ENCODE results near the gene MYCN. TPM values are rescaled to one million over a fixed set of nuclear protein-coding genes. Genes with fewer than 3 reads are reported as not detected.

Gene MYCN
- polyA plus RNA-seq, 1 of the 3 experiments (the other 2 are of a cell fraction), result 0.03 TPM

GRCh38 chr2:15890936-15891905 lies 49.1 kb upstream of the MYCN start (continued):
- TF ChIP-seq IRF3 (IDR thresholded peaks at IDR 0.05; ENCODE audit: low read depth, low read length) (no peak), NRF1 (IDR thresholded peaks at IDR 0.05; ENCODE audit: low read depth, low read length) (no peak), JUND (IDR thresholded peaks at IDR 0.05) (no peak), YY1 (IDR thresholded peaks at IDR 0.05; ENCODE audit: low read depth) (no peak), FOSL2 (IDR thresholded peaks at IDR 0.05; ENCODE audit: borderline replicate concordance, low read depth) (no peak), POLR2AphosphoS5 (IDR thresholded peaks at IDR 0.05; ENCODE audit: low read depth, low read length) (no peak), TEAD4 (IDR thresholded peaks at IDR 0.05; ENCODE audit: borderline replicate concordance, insufficient read depth) (no peak), MAX (IDR thresholded peaks at IDR 0.05; ENCODE audit: low read depth) (no peak), NFIC (IDR thresholded peaks at IDR 0.05; ENCODE audit: borderline replicate concordance) (no peak), ZBTB33 (IDR thresholded peaks at IDR 0.05; ENCODE audit: borderline replicate concordance, low read depth) (no peak)

- Histone ChIP-seq H3K9me3 (peaks cover 4% of the 10 kb centered on the region; the same call in 1 of the 2 replicates), H3K4me3 (ENCODE audit: low read depth in 2 of 2, low read length in 1 of 2) (no peak overlapping the region), H3K36me3 (replicated peaks in 1 of 2; ENCODE audit: control insufficient read depth in 1 of 2, insufficient read depth in 2 of 2, low read length in 1 of 2) (no peaks in the 10 kb centered on the region), H4K20me1 (ENCODE audit: insufficient read depth) (no peaks in the 10 kb centered on the region), H2AFZ (ENCODE audit: low read depth) (no peak overlapping the region), H3K27me3 (ENCODE audit: insufficient read depth) (no peaks in the 10 kb centered on the region), H3K4me2 (no peak overlapping the region), H3K4me1 (ENCODE audit: control insufficient read depth in 1 of 2, insufficient read depth in 2 of 2, low read depth in 1 of 2, low read length in 1 of 2) (peaks cover 0 to 39% of the 10 kb centered on the region in 2 experiments; a peak in 1 of 4 replicates), H3K27ac (ENCODE audit: low read depth in 2 of 2, low read length in 1 of 2) (no peak overlapping the region), H3K9ac (no peak overlapping the region), H3F3A (replicated peaks; ENCODE audit: insufficient read depth) (no peaks in the 10 kb centered on the region), H3K9me2 (no peaks in the 10 kb centered on the region), H3K79me2 (ENCODE audit: insufficient read depth) (no peaks in the 10 kb centered on the region)
- ChIA-PET CTCF (interaction anchor here (0.6 to 1.6 kb wide), 2 partner anchors 13 to 22 kb away, joined by 3 to 4 read pairs; no protein-coding TSS in a partner anchor), POLR2A (no interaction called here)
- TF ChIP-seq EZH2phosphoT487 (IDR thresholded peaks at IDR 0.05; ENCODE audit: borderline replicate concordance, low read depth) (no peak), SIN3A (IDR thresholded peaks at IDR 0.05; ENCODE audit: borderline replicate concordance, low read depth, low read length) (no peak), MXI1 (IDR thresholded peaks at IDR 0.05; ENCODE audit: low read depth, low read length) (no peak), USF1 (IDR thresholded peaks at IDR 0.05; ENCODE audit: borderline replicate concordance, low read depth) (no peak), FOXJ3 (CRISPR knock-in tag; IDR thresholded peaks at IDR 0.05) (no peak)
- no peak for DNase-seq
- 46% methylated on average over 8 of the region's 8 CpGs for WGBS (ENCODE audit: low lambda C conversion rate)
Measured at GRCh38 chr2:15892151-15892880, 48.0 kb upstream of the MYCN start.
